PFSK-1 (cell line): ENCODE results near the gene CD300A.

Source experiments
- POLR2AphosphoS5 ChIP-seq: IDR thresholded peaks from 2 replicates; pipeline ENCODE4 v1.6.1; 2012; ENCODE audit warnings: low read depth, mild to moderate bottlenecking, control low read depth, low read length, moderate library complexity
- SIN3A ChIP-seq: IDR thresholded peaks from 2 replicates; pipeline ENCODE4 v1.6.1; 2012; ENCODE audit warnings: mild to moderate bottlenecking, low read length, moderate library complexity, borderline replicate concordance; ENCODE audit not compliant: insufficient read depth
- TAF1 ChIP-seq: IDR thresholded peaks from 2 replicates; pipeline ENCODE4 v1.6.1; 2012; ENCODE audit warnings: low read length, control low read depth, borderline replicate concordance; ENCODE audit not compliant: insufficient read depth
- TF ChIP-seq, protein P1 (sequence below), 2 experiments: IDR thresholded peaks; 2 replicates each; pipeline versions ENCODE4 v1.6.1 to v1.8.0; 2011 to 2012; ENCODE audit warnings: low read depth in 2 of 2, low read length in 2 of 2, control low read depth in 1 of 2, inconsistent platforms in 1 of 2, mild to moderate bottlenecking in 1 of 2, moderate library complexity in 1 of 2; ENCODE audit not compliant: insufficient read depth in 1 of 2

DNA sequence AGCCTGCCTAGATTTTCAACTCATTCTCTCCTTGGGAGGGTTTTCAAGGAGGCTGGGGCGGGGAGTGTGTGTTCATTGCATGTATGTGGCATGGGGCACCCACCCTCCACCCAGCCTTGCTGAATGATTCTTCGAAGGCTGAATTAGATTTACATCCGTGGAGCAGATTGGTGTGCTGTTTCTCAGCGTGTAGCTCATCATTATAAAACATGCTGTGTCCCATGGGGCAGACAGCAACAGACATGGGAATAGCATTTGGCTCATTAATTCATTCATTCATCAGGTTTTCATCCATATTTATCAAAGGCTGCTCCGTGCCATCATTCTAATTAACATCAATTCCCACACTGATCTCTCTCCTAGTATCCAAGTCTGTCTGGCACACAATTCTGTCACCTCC lies 10.6 kb upstream of the CD300A start:
- TF ChIP-seq, protein P1, sequence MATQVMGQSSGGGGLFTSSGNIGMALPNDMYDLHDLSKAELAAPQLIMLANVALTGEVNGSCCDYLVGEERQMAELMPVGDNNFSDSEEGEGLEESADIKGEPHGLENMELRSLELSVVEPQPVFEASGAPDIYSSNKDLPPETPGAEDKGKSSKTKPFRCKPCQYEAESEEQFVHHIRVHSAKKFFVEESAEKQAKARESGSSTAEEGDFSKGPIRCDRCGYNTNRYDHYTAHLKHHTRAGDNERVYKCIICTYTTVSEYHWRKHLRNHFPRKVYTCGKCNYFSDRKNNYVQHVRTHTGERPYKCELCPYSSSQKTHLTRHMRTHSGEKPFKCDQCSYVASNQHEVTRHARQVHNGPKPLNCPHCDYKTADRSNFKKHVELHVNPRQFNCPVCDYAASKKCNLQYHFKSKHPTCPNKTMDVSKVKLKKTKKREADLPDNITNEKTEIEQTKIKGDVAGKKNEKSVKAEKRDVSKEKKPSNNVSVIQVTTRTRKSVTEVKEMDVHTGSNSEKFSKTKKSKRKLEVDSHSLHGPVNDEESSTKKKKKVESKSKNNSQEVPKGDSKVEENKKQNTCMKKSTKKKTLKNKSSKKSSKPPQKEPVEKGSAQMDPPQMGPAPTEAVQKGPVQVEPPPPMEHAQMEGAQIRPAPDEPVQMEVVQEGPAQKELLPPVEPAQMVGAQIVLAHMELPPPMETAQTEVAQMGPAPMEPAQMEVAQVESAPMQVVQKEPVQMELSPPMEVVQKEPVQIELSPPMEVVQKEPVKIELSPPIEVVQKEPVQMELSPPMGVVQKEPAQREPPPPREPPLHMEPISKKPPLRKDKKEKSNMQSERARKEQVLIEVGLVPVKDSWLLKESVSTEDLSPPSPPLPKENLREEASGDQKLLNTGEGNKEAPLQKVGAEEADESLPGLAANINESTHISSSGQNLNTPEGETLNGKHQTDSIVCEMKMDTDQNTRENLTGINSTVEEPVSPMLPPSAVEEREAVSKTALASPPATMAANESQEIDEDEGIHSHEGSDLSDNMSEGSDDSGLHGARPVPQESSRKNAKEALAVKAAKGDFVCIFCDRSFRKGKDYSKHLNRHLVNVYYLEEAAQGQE (IDR thresholded peaks at IDR 0.05; ENCODE audit: insufficient read depth in 1 of 2, low read depth in 2 of 2, low read length in 2 of 2): no peak
- TF ChIP-seq POLR2AphosphoS5 (no peak), SIN3A (no peak), TAF1 (no peak)
